ENCODE results near the gene TXNIP.

The TXNIP gene

GRCh38 chr1:145953861-145954260, 42.5 kb downstream of the TXNIP start:
- in situ Hi-C loops (cut with MboI; ENCODE audit: low pct_unique_long_range_greater_than_20kb, low sequenced_read_pairs, unreplicated experiment) = no loop called here
- TF ChIP-seq, protein P1, sequence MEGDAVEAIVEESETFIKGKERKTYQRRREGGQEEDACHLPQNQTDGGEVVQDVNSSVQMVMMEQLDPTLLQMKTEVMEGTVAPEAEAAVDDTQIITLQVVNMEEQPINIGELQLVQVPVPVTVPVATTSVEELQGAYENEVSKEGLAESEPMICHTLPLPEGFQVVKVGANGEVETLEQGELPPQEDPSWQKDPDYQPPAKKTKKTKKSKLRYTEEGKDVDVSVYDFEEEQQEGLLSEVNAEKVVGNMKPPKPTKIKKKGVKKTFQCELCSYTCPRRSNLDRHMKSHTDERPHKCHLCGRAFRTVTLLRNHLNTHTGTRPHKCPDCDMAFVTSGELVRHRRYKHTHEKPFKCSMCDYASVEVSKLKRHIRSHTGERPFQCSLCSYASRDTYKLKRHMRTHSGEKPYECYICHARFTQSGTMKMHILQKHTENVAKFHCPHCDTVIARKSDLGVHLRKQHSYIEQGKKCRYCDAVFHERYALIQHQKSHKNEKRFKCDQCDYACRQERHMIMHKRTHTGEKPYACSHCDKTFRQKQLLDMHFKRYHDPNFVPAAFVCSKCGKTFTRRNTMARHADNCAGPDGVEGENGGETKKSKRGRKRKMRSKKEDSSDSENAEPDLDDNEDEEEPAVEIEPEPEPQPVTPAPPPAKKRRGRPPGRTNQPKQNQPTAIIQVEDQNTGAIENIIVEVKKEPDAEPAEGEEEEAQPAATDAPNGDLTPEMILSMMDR (IDR thresholded peaks at IDR 0.05; ENCODE audit: extremely low read depth, insufficient read depth, missing control alignments) = no peak
- no peak for DNase-seq (ENCODE audit: low spot score)

DNA sequence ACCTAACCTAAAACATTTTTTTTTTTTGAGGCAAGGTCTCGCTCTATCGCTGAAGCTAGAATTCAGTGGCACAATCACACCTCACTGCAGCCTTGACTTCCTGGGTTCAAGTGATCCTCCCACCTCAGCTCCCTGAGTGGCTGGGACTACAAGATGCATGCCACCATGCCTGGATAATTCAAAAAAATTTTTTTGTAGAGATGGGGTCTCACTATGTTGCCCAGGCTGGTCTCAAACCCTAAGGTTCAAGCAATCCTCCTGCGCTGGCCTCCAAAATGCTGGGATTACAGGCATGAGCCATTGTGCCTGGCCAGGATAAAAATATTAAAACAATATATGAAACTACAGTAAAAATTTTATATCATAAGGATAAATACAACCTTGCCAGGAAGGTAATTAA, 43.5 kb downstream of the TXNIP start:
- TF ChIP-seq, protein P1 (IDR thresholded peaks at IDR 0.05; ENCODE audit: extremely low read depth, insufficient read depth, missing control alignments) = no peak
- DNase-seq (ENCODE audit: low spot score) = no peak
- in situ Hi-C loops (cut with MboI; ENCODE audit: low pct_unique_long_range_greater_than_20kb, low sequenced_read_pairs, unreplicated experiment) = no loop called here

DNA sequence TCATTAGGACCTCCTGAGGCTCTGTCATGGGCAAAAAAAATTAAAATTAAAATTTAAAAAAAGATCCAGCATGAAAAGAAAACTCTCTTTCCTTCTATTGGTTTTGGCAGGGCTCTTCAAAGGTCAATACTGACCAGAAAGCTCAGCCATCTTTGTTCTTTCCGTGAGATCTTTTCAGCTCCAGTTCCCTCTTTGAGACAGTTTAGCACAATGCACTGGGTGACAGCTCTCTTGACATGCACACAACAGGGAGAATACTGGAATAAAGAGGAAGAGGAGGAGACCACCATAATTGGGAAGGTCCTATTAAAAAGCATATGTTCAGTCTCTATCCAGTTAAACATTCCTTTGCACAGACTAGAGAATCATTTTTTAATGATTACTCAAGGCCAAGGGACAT, 44.9 kb downstream of the TXNIP start:
- in situ Hi-C loops (cut with MboI; ENCODE audit: low pct_unique_long_range_greater_than_20kb, low sequenced_read_pairs, unreplicated experiment) = no loop called here
- no peak for DNase-seq (ENCODE audit: low spot score)
- TF ChIP-seq, protein P1 (IDR thresholded peaks at IDR 0.05; ENCODE audit: extremely low read depth, insufficient read depth, missing control alignments) = no peak

GRCh38 chr1:145949219-145949618, 47.2 kb downstream of the TXNIP start:
- no peak for DNase-seq (ENCODE audit: low spot score)
- in situ Hi-C loops (cut with MboI; ENCODE audit: low pct_unique_long_range_greater_than_20kb, low sequenced_read_pairs, unreplicated experiment) = no loop called here
- TF ChIP-seq, protein P1 (IDR thresholded peaks at IDR 0.05; ENCODE audit: extremely low read depth, insufficient read depth, missing control alignments) = no peak

- TF ChIP-seq, protein P1 (IDR thresholded peaks at IDR 0.05; ENCODE audit: extremely low read depth, insufficient read depth, missing control alignments) = no peak
- no peak for DNase-seq (ENCODE audit: low spot score)
- in situ Hi-C loops (cut with MboI; ENCODE audit: low pct_unique_long_range_greater_than_20kb, low sequenced_read_pairs, unreplicated experiment) = no loop called here
Observed at GRCh38 chr1:145947551-145947950, 48.8 kb downstream of the TXNIP start.

GRCh38 chr1:145946477-145946986, 49.8 kb downstream of the TXNIP start:
- no peak for DNase-seq (ENCODE audit: low spot score)
- in situ Hi-C loops (cut with MboI; ENCODE audit: low pct_unique_long_range_greater_than_20kb, low sequenced_read_pairs, unreplicated experiment) = no loop called here
- TF ChIP-seq, protein P1 (IDR thresholded peaks at IDR 0.05; ENCODE audit: extremely low read depth, insufficient read depth, missing control alignments) = no peak

- in situ Hi-C loops (cut with MboI; ENCODE audit: low pct_unique_long_range_greater_than_20kb, low sequenced_read_pairs, unreplicated experiment) = no loop called here
- DNase-seq (ENCODE audit: low spot score) = no peak
- TF ChIP-seq, protein P1 (IDR thresholded peaks at IDR 0.05; ENCODE audit: extremely low read depth, insufficient read depth, missing control alignments) = no peak
Observed at GRCh38 chr1:145944532-145944931, 51.8 kb downstream of the TXNIP start.
